ENCODE results near the gene HPN. TPM values are rescaled to one million over a fixed set of nuclear protein-coding genes. Genes with fewer than 3 reads are reported as not detected.
A peak's percentile ranks its signal among the peaks of the same experiment; 100 is the strongest.
"Not testable (repeated sequence)": the region's sequence is repeated elsewhere in the genome, so short reads cannot be mapped to it uniquely, and the experiment has no call there.

HPN gene
- total RNA-seq, 4 donors from 2014 or later: 1.3 to 3.5 (median 1.8) TPM; not detected in 1

DNA sequence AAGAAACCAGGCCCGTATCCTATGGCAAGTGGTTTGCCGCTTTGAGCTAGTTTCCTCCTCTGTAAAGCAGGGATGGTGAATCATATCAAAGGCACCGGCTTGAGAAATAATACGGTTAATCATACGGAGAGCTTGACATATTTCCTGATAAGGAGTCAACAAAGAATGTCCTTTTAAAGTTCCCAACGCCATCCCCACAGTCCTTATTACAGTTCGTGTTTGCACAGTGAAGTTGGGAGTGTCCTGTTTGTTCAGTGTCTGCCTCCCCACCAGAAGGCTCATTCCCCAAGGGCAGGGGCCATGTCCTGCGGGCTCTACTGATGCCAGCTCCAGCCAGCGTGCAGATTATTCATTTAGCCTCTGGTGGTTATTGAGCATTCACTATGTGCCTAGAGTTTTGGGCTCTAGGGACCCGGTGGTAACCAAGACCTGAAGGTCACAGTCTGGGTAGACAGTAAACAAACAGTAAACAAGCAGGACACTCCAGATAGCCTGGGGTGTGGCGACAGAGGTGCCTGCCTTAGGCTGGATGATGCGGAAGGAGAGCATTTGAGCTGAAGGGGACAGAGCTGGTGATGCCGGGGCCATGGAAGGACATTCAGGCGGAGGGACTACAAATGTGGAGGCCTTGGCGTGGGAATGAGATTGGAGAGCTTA lies 35.1 kb upstream of the HPN start:
- Histone ChIP-seq H3K36me3 (peaks cover 0 to 53% (median 9%) of the 10 kb centered on the region in 3 donors), H3K9me3 (no peaks in the 10 kb centered on the region), H3K27ac (peak overlapping the region in 2 of 4 donors; percentile 10), H3K4me3 (no peak overlapping the region), H3K27me3 (no peaks in the 10 kb centered on the region), H3K4me1 (peaks cover 0 to 51% (median 7%) of the 10 kb centered on the region in 4 donors)
- TF ChIP-seq, protein P1, sequence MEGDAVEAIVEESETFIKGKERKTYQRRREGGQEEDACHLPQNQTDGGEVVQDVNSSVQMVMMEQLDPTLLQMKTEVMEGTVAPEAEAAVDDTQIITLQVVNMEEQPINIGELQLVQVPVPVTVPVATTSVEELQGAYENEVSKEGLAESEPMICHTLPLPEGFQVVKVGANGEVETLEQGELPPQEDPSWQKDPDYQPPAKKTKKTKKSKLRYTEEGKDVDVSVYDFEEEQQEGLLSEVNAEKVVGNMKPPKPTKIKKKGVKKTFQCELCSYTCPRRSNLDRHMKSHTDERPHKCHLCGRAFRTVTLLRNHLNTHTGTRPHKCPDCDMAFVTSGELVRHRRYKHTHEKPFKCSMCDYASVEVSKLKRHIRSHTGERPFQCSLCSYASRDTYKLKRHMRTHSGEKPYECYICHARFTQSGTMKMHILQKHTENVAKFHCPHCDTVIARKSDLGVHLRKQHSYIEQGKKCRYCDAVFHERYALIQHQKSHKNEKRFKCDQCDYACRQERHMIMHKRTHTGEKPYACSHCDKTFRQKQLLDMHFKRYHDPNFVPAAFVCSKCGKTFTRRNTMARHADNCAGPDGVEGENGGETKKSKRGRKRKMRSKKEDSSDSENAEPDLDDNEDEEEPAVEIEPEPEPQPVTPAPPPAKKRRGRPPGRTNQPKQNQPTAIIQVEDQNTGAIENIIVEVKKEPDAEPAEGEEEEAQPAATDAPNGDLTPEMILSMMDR (IDR thresholded peaks at IDR 0.05): no peak
- TF ChIP-seq POLR2A (IDR thresholded peaks at IDR 0.05) (no peak), EP300 (IDR thresholded peaks at IDR 0.05) (no peak)
- DNase-seq (ENCODE audit: low spot score in 2 of 2): no peak
- 73 to 76% methylated on average over 15 of the region's 15 CpGs for WGBS, 2 donors

GRCh38 chr19:35006999-35007365 lies 34.5 kb upstream of the HPN start:
- H3K27ac ChIP-seq: peak overlapping the region in 2 of 4 donors; percentile 10
- H3K27me3 ChIP-seq: no peaks in the 10 kb centered on the region
- TF ChIP-seq POLR2A (IDR thresholded peaks at IDR 0.05): no peak
- TF ChIP-seq, protein P1 (IDR thresholded peaks at IDR 0.05): no peak
- TF ChIP-seq EP300 (IDR thresholded peaks at IDR 0.05): no peak
- no peaks in the 10 kb centered on the region for H3K9me3 ChIP-seq
- no peak for DNase-seq (ENCODE audit: low spot score in 2 of 2)
- 94 to 95% methylated on average over 5 of the region's 5 CpGs for WGBS, 2 donors
- H3K4me1 ChIP-seq: peaks cover 0 to 46% (median 6%) of the 10 kb centered on the region in 4 donors
- no peak overlapping the region for H3K4me3 ChIP-seq
- H3K36me3 ChIP-seq: peaks cover 0 to 58% (median 10%) of the 10 kb centered on the region in 3 donors

DNA sequence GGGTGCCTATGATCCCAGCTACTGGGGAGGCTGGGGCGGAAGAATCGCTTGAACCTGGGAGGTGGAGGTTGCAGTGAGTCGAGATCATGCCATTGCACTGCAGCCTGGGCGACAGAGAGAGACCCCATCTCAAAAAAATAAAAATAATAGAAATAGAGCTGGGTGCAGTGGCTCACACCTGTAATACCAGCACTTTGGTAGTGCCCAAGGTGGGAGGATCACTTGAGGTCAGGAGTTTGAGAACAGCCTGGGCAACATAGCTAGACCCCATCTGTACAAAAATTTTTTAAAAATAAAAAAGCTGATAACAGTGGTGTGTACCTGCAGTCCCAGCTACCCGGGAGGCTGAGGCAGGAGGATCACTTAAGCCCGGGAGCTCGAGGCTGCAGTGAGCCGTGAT lies 34.1 kb upstream of the HPN start:
- DNase-seq (ENCODE audit: low spot score in 2 of 2); H3K27ac ChIP-seq; H3K4me3 ChIP-seq; H3K9me3 ChIP-seq; H3K27me3 ChIP-seq: not testable (repeated sequence)
- peaks cover 0 to 45% (median 4%) of the 10 kb centered on the region in 4 donors for H3K4me1 ChIP-seq
- WGBS, 2 donors: 96% methylated on average over 8 of the region's 8 CpGs
- peaks cover 0 to 58% (median 12%) of the 10 kb centered on the region in 3 donors for H3K36me3 ChIP-seq

GRCh38 chr19:35008891-35009341 lies 32.6 kb upstream of the HPN start:
- H3K36me3 ChIP-seq: peaks cover 0 to 65% (median 12%) of the 10 kb centered on the region in 3 donors
- H3K9me3 ChIP-seq: no peaks in the 10 kb centered on the region
- peak in 1 of 2 donors; percentile 26 for TF ChIP-seq EP300 (IDR thresholded peaks at IDR 0.05)
- TF ChIP-seq POLR2A (IDR thresholded peaks at IDR 0.05): no peak
- TF ChIP-seq, protein P1 (IDR thresholded peaks at IDR 0.05): no peak
- no peak overlapping the region for H3K4me3 ChIP-seq
- H3K27ac ChIP-seq: peak overlapping the region in 1 of 4 donors; percentile 59
- WGBS, 2 donors: 72 to 81% methylated on average over 10 to 12 of the region's 12 CpGs
- H3K4me1 ChIP-seq: peaks cover 0 to 41% (median 9%) of the 10 kb centered on the region in 4 donors
- H3K27me3 ChIP-seq: no peaks in the 10 kb centered on the region
- no peak for DNase-seq (ENCODE audit: low spot score in 2 of 2)

DNA sequence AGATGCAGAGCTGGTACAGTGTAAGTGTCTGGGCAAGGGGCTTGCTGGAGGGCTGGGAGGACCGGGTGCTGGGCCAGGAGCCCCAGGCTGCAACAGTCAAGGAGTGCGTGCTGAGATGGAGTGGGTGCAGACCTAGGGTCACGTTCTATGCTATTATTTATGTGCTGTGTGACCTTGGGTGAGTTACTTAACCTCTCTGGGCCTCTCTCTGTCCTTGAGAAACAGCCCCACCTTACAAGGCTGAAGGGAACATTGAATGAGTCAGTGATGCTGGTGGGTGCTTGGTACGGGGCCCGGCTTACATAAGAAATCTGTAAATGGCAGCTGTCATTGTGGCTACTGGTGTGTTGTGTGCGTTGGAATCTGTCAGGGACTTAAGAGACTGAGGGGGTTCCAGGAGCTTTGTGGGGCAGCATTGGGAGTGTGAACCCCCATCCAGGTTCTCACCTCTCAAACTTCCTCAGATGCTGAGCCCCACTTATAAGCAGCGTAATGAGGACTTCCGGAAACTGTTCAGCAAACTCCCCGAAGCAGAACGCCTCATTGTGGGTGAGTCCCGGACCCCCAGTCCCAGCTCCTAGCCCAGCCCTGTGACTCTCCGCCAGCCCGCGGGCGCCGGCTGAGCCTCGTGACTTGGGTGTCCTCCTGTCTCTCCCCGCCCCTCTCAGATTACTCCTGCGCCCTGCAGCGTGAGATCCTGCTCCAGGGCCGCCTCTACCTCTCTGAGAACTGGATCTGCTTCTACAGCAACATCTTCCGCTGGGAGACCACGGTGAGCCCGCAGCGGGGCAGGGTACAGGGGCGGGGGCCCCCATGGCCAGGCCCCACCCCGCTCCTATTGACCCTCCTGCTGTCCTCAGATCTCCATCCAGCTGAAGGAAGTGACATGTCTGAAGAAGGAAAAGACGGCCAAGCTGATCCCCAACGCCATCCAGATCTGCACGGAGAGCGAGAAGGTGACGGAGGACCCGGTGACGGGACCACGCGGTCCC lies 31.8 kb upstream of the HPN start:
- WGBS, 2 donors: 85 to 89% methylated on average over 36 of the region's 36 CpGs
- Histone ChIP-seq H3K27ac (peak overlapping the region in 1 of 4 donors; percentile 29), H3K4me1 (peaks cover 0 to 36% (median 12%) of the 10 kb centered on the region in 4 donors), H3K36me3 (peaks cover 0 to 73% (median 12%) of the 10 kb centered on the region in 3 donors), H3K4me3 (no peak overlapping the region), H3K9me3 (no peaks in the 10 kb centered on the region), H3K27me3 (no peaks in the 10 kb centered on the region)
- TF ChIP-seq EP300 (IDR thresholded peaks at IDR 0.05) (no peak), POLR2A (IDR thresholded peaks at IDR 0.05) (no peak)
- TF ChIP-seq, protein P1 (IDR thresholded peaks at IDR 0.05): no peak
- DNase-seq (ENCODE audit: low spot score in 2 of 2): no peak

Measured in tibial nerve (tissue), 4 donors.